Activated T-cell treated with anti-CD3 and anti-CD28 coated beads for 48 hours (primary cell): ENCODE results near the gene CPLANE1.
"Not testable (repeated sequence)": the region's sequence is repeated elsewhere in the genome, so short reads cannot be mapped to it uniquely, and the experiment has no call there.

ENCODE experiments used
- DNase-seq: peaks from one replicate; pipeline ENCODE4 v3.0.0-alpha.2; 2020; ENCODE audit warnings: low read depth

The CPLANE1 gene

GRCh38 chr5:37248970-37249814 is at the start of gene CPLANE1:
TSS of gene CPLANE1 (minus strand) at chr5:37249376. CDS start at chr5:37247698, 1,678 bp downstream.
- peak; percentile 65 for DNase-seq

DNA sequence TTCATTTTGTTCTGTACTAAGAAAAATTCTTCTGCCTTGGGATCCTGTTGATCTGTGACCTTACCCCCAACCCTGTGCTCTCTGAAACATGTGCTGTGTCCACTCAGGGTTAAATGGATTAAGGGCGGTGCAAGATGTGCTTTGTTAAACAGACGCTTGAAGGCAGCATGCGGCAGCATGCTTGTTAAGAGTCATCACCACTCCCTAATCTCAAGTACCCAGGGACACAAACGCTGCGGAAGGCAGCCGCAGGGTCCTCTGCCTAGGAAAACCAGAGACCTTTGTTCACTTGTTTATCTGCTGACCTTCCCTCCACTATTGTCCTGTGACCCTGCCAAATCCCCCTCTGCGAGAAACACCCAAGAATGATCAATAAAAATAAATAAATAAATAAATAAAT is 47.1 kb upstream of the CPLANE1 start:
- not testable (repeated sequence) for DNase-seq

- DNase-seq = no peak
Observed at GRCh38 chr5:37283214-37283820, 34.1 kb upstream of the CPLANE1 start.

- no peak for DNase-seq
Observed at GRCh38 chr5:37275511-37275910, 26.3 kb upstream of the CPLANE1 start.

GRCh38 chr5:37272511-37272910 is 23.3 kb upstream of the CPLANE1 start:
- no peak for DNase-seq

GRCh38 chr5:37268100-37268499 is 18.9 kb upstream of the CPLANE1 start:
- DNase-seq = not testable (repeated sequence)

DNA sequence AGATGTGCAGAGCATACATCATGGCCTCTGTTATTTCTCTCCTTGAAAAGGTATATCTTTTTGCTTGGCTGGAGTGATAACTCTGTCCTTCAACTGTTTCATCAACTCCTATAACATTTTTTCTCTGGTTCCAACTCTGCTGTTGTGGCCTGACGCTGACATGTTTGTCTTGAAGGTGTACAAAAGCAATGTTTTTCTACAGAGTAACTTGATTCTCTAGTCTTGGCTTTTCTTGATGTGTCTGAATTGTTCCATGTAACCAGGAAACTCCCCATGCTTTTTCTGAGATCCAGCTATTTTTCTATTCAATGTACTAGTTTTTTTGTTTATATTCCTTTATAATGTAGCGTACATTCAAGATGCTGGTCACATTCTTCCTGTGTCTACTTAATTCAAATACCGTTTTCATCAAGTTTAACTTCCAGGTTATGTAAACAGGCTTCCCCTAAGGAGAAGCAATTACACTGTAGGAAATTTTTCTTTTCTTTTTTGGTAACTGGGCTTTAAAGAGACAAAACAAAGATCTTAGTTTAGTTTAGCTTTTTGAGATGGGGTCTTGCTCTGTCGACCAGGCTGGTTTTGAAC is 6.7 kb upstream of the CPLANE1 start:
- no peak for DNase-seq

DNA sequence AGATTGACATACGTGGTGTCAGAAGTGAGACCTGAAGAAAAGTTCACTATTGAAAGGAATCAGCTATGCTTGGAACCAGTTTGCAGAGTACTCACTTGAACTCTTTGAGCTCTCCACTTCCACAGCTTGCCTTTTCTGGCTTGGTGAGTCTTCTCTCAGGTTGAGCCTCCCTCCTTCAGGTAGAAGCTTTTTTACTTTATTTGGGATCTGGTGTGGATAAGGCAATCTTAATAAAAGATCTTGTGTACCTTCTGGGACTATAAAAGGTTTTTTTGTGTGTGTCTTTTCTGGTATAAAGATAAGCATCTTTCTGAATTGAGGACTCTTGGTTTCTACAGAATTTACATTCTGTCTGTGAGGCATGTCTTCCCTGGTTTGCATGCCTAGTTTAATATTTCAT is 5.4 kb upstream of the CPLANE1 start:
- no peak for DNase-seq

DNA sequence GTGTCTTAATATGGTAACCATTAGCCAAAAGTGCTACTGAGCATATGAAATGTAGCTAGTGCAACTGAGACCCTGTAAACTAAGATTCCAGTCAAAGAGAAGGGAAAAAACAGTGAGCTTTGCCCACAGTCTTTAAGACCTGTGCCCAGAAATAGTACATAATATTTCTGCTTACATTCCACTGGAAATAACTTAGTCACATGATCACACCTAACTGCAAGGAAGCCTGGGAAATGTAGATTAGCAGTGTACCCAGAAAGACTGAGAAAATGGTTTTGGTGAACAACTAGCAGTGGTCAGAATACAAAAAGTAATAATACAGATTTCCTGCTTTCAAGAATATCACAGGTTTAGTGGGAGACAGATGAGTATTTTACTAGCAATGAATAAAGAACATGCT is 2.5 kb upstream of the CPLANE1 start:
- DNase-seq = no peak

GRCh38 chr5:37249815-37250164 is 614 bp upstream of the CPLANE1 start:
- DNase-seq = no peak

DNA sequence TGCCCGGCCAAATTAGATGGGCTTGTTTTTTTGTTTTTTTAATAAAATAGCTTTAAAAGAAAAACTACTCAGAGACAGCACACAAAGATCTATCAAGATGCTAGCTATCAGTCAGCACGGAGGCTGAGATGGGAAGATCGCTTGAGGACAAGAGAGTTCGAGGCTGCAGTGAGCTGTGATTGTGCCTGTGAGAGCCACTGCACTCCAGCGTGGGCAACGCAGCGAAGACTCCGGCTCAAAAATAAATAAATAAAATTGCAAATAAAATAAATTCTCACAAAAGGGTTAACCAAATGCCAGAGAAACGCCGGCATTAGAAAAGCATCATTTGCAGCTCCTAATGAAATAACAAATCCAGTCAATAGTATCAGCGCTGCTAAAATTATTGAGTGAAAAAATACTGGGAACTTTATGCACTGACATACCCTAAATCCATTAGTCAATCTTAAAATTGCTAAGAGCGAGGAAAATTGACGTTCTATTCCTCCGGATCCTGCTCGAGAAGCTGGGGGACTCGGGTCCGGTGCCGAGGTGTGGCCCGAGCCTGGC is 681 bp downstream of the CPLANE1 start:
- DNase-seq = no peak

DNA sequence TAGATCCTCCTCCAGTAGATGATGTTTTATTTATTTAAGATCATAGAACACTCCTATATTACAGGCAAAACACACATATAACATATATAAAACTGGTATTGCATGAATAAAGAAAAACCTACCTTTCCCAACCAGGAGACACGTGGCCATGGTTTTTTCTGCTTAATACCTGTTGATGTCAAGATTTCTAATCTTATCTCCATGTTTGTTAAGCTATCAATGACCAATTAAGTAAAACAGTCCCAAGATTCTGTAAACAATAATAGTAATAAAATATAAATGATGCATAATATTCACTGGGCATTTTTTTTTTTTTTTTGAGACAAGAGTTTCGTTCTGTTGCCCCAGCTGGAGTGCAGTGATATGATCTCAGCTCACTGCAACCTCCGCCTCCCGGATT is 1.7 kb downstream of the CPLANE1 start:
- no peak for DNase-seq

GRCh38 chr5:37247036-37247435 is 2.1 kb downstream of the CPLANE1 start:
- DNase-seq = no peak

DNA sequence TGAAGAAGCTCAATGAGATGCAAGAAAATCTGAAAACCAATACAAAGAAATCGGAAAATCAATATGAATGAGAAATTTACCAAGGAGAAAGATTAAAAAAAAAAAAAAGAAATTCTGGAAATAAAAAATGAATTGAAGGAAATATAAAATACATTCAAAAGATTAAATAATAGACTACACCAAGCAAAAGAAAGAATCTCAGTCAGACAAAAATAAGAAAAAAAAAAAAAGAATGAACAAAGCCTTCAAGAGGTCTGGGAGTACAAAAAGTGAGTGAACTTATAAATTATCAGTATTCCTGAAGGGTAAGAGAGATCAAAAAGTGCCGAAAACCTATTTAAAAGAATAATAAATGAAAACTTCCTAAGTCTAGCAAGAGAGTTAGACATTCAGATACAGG is 14.9 kb downstream of the CPLANE1 start:
- DNase-seq = no peak

GRCh38 chr5:37226377-37226776 is 22.8 kb downstream of the CPLANE1 start:
- no peak for DNase-seq

- DNase-seq = no peak
Observed at GRCh38 chr5:37222181-37222580, 27.0 kb downstream of the CPLANE1 start.

DNA sequence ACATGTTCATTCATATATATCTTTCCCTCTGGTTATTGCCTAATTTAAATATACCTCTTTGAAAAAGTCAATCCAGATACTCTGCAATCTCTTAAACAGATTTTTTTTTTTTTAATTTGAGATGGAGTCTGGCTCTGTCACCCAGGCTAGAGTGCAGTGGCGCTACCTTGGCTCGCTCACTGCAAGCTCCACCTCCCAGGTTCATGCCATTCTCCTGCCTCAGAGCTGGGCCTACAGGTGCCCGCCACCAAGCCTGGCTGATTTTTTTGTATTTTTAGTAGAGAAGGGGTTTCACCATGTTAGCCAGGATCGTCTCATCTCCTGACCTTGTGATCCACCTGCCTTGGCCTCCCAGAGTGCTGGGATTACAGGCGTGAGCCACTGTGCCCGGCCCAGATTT is 28.8 kb downstream of the CPLANE1 start:
- DNase-seq = not testable (repeated sequence)

GRCh38 chr5:37219384-37219783 is 29.8 kb downstream of the CPLANE1 start:
- not testable (repeated sequence) for DNase-seq

- DNase-seq = no peak
Observed at GRCh38 chr5:37217976-37218375, 31.2 kb downstream of the CPLANE1 start.

DNA sequence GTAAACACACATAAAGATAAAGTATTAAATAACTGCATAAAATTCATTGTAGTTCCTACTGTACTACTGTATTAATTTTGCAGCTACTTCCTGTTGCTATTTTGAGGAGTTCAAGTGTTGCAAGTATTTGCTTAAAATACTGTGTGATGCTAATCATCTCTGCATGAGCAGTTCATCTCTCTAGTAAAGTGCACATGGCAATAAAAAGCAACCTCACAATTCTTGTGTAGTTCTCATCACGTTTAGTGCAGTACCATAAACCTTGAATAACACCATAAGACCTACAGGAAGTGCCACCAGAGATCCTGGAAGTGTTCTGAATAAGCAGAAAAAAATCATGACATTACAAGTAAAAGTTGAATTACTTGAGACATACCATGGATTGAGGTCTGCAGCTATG is 34.6 kb downstream of the CPLANE1 start:
- DNase-seq = no peak

- DNase-seq = no peak
Observed at GRCh38 chr5:37212096-37212495, 37.1 kb downstream of the CPLANE1 start.

DNA sequence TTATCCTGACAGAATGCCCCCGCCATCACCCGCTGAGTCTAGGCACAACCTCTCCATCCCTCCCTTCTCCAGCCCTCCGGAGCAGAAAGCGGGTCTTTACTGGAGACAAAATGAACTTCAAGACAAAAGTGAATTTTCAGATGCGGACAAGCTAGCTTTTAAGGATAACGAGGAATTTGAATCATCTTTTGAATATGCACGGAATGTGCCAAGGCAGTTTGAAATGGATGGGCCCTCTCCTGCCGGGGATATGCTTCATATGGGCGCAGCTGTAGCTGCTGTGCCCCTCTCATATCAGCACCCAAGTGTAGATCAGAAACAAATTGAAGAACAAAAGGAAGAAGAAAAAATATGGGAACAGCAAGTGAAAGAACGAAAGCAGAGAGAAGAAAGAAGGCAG is 37.5 kb downstream of the CPLANE1 start:
- no peak for DNase-seq
